Keratinocyte (primary cell): ENCODE measurements around the gene ILDR1. TPM values are rescaled to one million over a fixed set of nuclear protein-coding genes. Genes with fewer than 3 reads are reported as not detected.

ENCODE experiments used
- DNase-seq: peaks from one replicate; pipeline ENCODE4 v3.0.0-alpha.2; 2011; ENCODE audit warnings: low read depth, missing footprints, low spot score
- FAIRE-seq: peaks from 2 replicates; lab custom pipeline; 2011; peaks lifted over from hg19 to GRCh38; lab: Jason Lieb, UNC
- H2AFZ ChIP-seq: 2 replicates; pipeline ENCODE4 v1.6.0; 2012; ENCODE audit warnings: low read length, control low read depth, inconsistent platforms; ENCODE audit not compliant: control insufficient read depth
- H3K27ac ChIP-seq: 2 replicates; pipeline ENCODE4 v1.5.1; 2011; ENCODE audit warnings: low read length; ENCODE audit not compliant: control insufficient read depth, insufficient read depth
- H3K27me3 ChIP-seq: 3 replicates; pipeline ENCODE4 v1.6.0; 2011; ENCODE audit warnings: low read length; ENCODE audit not compliant: control insufficient read depth, insufficient read depth; ENCODE audit errors: extremely low read depth
- H3K36me3 ChIP-seq, 2 experiments: 2 replicates in 1 of 2; 3 replicates in 1 of 2; pipeline ENCODE4 v1.5.1; 2011; ENCODE audit warnings: low read length in 2 of 2, mild to moderate bottlenecking in 1 of 2; ENCODE audit not compliant: control insufficient read depth in 2 of 2, insufficient read depth in 2 of 2; ENCODE audit errors: extremely low read depth in 1 of 2
- H3K4me1 ChIP-seq: 3 replicates; pipeline ENCODE4 v1.5.1; 2011; ENCODE audit warnings: low read length; ENCODE audit not compliant: control insufficient read depth, insufficient read depth; ENCODE audit errors: extremely low read depth
- H3K4me2 ChIP-seq: 3 replicates; pipeline ENCODE4 v1.6.0; 2011; ENCODE audit warnings: low read depth, low read length; ENCODE audit not compliant: control insufficient read depth, insufficient read depth; ENCODE audit errors: extremely low read depth
- H3K4me3 ChIP-seq, 3 experiments: fragments of 200-600 bp in 1 of 3; sonication (generic) in 1 of 3; 2 replicates in 2 of 3; 3 replicates in 1 of 3; pipeline ENCODE4 v1.5.1; 2011 to 2016; ENCODE audit warnings: low read length in 3 of 3, mild to moderate bottlenecking in 3 of 3, control low read depth in 2 of 3, inconsistent platforms in 1 of 3, low read depth in 1 of 3, mixed read lengths in 1 of 3, mixed run types in 1 of 3, moderate library complexity in 1 of 3; ENCODE audit not compliant: control insufficient read depth in 2 of 3, insufficient read depth in 2 of 3; ENCODE audit errors: extremely low read depth in 1 of 3
- H3K79me2 ChIP-seq: 2 replicates; pipeline ENCODE4 v1.6.0; 2012; ENCODE audit warnings: low read length; ENCODE audit not compliant: control insufficient read depth, insufficient read depth
- H3K9ac ChIP-seq: 3 replicates; pipeline ENCODE4 v1.6.0; 2011; ENCODE audit warnings: low read length; ENCODE audit not compliant: control insufficient read depth, insufficient read depth; ENCODE audit errors: extremely low read depth
- H3K9me1 ChIP-seq: 3 replicates; pipeline ENCODE4 v1.6.0; 2011; ENCODE audit warnings: low read length; ENCODE audit not compliant: control insufficient read depth, insufficient read depth; ENCODE audit errors: extremely low read depth
- H3K9me3 ChIP-seq: 2 replicates; pipeline ENCODE4 v1.5.1; 2012; ENCODE audit warnings: low read depth, low read length; ENCODE audit not compliant: control insufficient read depth
- H4K20me1 ChIP-seq: 3 replicates; pipeline ENCODE4 v1.6.0; 2011; ENCODE audit warnings: low read length; ENCODE audit not compliant: control insufficient read depth, insufficient read depth; ENCODE audit errors: extremely low read depth
- CTCF ChIP-seq, 3 experiments: IDR thresholded peaks in 1 of 3; conservative IDR thresholded peaks in 1 of 3; optimal IDR thresholded peaks in 1 of 3; 2 replicates in 2 of 3; 3 replicates in 1 of 3; pipeline versions ENCODE3 to v1.5.1; 2011; ENCODE audit warnings: low read length in 3 of 3, mild to moderate bottlenecking in 3 of 3, moderate library complexity in 2 of 3, control low read depth in 1 of 3, inconsistent platforms in 1 of 3; ENCODE audit not compliant: insufficient read depth in 2 of 3; ENCODE audit errors: extremely low read depth in 1 of 3
- EZH2 ChIP-seq: IDR thresholded peaks from one replicate; pipeline ENCODE4 v1.6.1; 2012; ENCODE audit warnings: inconsistent platforms, mild to moderate bottlenecking, low read length, moderate library complexity
- dilution Hi-C: fragments of 300-500 bp; cut with MboI; formaldehyde crosslinking; loops from one replicate; pipeline ENCODE4 v1.7.0; 2020; ENCODE audit warnings: low sequenced_read_pairs; ENCODE audit not compliant: extremely low pct_ligation_motif_present
- polyA plus RNA-seq, 5 experiments: library from polyadenylated mRNA; depleted of rRNA in 3 of 5; stranded (reverse) in 3 of 5; stranded (forward) in 1 of 5; unstranded in 1 of 5; fragments of >200 nt; gene quantifications; 1 replicate in 1 of 5; 2 replicates in 3 of 5; 3 replicates in 1 of 5; pipeline versions ENCODE4 v1.2.1 to v1.2.3, GENCODE V29; 2011 to 2012; ENCODE audit warnings: missing spikeins in 2 of 5, low read depth in 1 of 5, low replicate concordance in 1 of 5

ILDR1 gene
- polyA plus RNA-seq, 1 donor (not counting 4 experiments of a cell fraction or from before 2014, with no cell fraction given), result 0.09 TPM

DNA sequence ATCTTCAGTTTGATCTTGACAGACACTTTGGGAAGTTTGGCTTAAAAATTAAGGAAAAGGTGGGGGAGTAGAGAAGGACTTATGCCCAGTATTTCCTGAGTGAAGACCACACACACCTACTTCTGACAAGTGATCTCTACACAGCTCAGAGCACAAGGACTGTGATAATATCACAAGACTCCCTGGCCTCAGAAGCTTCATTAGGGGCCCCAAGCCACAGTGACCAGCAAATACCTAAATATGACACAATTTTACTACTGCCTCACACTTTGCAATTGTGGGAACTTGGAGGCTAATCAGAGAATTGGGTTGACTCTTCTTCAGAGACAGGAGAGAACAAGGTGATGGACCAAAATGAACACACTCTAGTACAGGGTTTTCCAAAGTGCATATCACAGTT, 2.6 kb downstream of the ILDR1 start:
- Histone ChIP-seq H3K27ac (no peak overlapping the region), H4K20me1 (no peaks in the 10 kb centered on the region), H3K9me1 (no peaks in the 10 kb centered on the region), H3K27me3 (no peaks in the 10 kb centered on the region), H2AFZ (no peak overlapping the region), H3K9me3 (no peaks in the 10 kb centered on the region), H3K9ac (no peak overlapping the region), H3K79me2 (no peaks in the 10 kb centered on the region), H3K4me1 (peaks cover 7% of the 10 kb centered on the region), H3K4me3 (no peak overlapping the region), H3K36me3 (no peaks in the 10 kb centered on the region), H3K4me2 (no peak overlapping the region)
- TF ChIP-seq EZH2 (no peak), CTCF (optimal IDR thresholded peaks at IDR 0.05 in 1 of 3, IDR thresholded peaks at IDR 0.05 in 1 of 3, conservative IDR thresholded peaks at IDR 0.05 in 1 of 3; ENCODE audit: extremely low read depth in 1 of 3, insufficient read depth in 2 of 3, low read length in 3 of 3) (no peak)
- DNase-seq, result no peak
- no peak for FAIRE-seq
- dilution Hi-C loops, result no loop called here

GRCh38 chr3:122014741-122015140, 7.3 kb downstream of the ILDR1 start:
- FAIRE-seq (no peak), DNase-seq (no peak)
- no peak overlapping the region for H3K4me3 ChIP-seq
- H3K36me3 ChIP-seq, result no peaks in the 10 kb centered on the region
- H3K4me1 ChIP-seq, result peaks cover 11% of the 10 kb centered on the region
- no peak overlapping the region for H3K4me2 ChIP-seq
- H3K9ac ChIP-seq, result no peak overlapping the region
- dilution Hi-C loops, result no loop called here
- no peak overlapping the region for H2AFZ ChIP-seq
- no peaks in the 10 kb centered on the region for H4K20me1 ChIP-seq
- TF ChIP-seq EZH2 (no peak), CTCF (optimal IDR thresholded peaks at IDR 0.05 in 1 of 3, IDR thresholded peaks at IDR 0.05 in 1 of 3, conservative IDR thresholded peaks at IDR 0.05 in 1 of 3; ENCODE audit: extremely low read depth in 1 of 3, insufficient read depth in 2 of 3, low read length in 3 of 3) (no peak)
- H3K9me1 ChIP-seq, result no peaks in the 10 kb centered on the region
- H3K27me3 ChIP-seq, result no peaks in the 10 kb centered on the region
- no peak overlapping the region for H3K27ac ChIP-seq
- no peaks in the 10 kb centered on the region for H3K9me3 ChIP-seq
- no peaks in the 10 kb centered on the region for H3K79me2 ChIP-seq
